HuH-7 (cell line): ENCODE measurements around the gene SND1.

Source experiments
- DNase-seq: peaks from one replicate; pipeline ENCODE4 v3.0.0; 2011; ENCODE audit warnings: low spot score

The SND1 gene

DNA sequence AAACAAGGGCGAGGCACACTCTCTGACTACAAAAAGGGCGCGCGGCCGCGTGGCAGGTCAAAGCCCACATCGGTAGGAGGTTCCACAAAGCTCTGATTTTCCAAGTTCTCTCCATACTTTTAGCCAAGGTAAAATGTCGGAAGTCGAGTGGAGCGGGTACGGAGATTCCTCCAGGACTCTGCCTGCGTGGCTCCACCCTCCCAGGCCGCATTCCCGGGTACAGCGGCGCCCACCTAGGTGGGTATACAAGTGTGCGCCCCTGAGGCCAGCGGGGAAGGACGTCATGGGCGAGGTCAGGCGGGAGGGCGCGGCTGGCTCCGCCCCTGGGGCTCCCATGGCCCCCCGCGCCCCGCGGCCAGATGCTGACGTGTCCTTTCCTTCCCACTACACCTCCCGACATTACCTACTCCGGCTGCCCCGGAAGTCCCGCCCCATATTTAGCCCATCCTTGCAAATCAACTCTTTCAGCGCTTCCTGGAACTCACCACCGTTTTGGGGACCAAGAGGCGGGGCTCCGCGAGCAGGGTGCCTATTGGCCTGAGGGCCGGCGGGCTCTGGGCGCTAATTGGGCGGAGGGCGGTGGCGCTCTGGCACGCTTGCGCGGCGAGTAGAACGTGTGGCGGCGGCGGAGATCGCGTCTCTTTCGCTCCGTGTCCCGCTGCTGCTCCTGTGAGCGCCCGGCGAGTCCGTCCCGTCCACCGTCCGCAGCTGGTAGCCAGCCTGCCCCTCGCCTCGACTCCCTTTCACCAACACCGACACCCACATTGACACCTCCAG, at the start of gene SND1:
SND1 (plus strand) TSS at position 639 of the 777 bp plus-strand sequence. CDS start 180 bp downstream, outside the sequence.
- peak; percentile 95 for DNase-seq

DNA sequence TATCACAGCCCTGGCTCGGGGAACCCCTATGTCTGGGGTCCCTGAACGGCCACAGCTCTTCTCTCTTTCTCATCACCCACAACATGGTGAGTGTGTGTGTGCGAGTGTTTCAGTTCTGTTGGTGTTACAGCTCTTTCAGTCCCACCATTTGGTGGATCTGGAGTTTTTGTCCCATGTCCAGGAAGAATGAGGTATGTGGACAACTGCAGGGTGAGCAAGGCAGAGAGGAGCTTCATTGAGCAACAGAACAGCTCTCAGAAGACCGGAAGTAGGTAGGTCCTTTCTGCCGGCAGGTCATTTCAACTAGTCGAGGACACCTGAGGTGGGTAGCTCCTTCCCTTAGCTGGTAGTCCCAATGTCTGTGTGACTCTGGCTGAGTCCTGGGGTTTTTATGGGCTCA, 43.5 kb upstream of the SND1 start:
- DNase-seq = no peak

DNA sequence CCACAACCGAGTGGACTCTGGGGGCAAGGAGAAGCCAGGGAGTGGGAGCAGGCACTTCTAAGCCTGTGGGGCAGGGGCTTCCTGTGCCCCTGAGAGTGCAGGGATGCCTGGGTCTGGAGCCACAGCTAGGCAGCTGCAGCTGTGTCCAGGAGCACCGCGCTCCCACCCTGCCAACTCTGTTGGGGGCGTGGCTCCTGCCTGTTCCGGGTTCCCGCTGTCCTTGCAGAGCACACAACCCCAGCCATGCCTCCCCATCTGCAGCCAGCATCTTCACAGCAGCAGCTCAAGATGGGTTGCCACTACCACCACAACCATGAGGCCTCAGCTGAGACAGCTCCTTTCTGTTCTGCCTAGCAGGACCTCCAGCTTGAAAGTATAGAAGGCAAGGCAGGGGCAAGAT, 42.7 kb upstream of the SND1 start:
- DNase-seq = no peak

DNA sequence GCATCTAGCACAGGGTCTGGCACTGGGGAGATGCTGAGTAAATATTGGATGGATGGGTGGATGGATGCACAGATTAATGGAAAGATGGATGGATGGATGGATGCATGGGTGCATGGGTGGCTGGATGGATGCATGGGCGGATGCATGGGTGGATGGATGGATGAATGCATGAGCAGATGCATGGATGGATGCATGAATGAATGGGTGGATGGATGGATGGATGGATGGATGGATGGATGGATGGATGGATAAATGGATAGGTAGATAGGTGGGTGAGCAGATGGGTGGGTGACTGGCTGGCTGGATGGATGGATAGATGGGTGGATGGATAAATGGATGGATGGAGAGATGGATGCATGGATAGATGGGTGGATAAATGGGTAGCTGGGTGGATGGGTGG, 39.7 kb upstream of the SND1 start:
- DNase-seq = no peak

DNA sequence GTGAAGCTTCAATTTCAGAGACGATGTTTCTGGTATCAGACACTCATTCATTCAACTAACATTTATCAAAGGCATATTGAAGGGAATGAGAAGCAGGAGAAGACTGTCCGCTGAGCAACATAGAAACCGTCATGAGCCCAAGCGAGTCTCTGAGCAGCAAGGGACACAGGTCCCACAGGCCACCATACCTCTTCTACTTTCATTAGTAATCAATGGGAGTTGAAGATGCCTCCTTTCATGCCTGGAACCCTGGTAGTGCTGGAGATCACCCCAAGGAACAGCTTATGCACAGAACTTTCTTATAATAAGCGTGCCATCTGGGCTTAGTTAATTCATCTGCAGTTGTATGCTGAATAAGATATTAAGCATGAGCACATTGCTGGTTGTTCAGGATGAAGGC, 35.3 kb upstream of the SND1 start:
- no peak for DNase-seq

DNA sequence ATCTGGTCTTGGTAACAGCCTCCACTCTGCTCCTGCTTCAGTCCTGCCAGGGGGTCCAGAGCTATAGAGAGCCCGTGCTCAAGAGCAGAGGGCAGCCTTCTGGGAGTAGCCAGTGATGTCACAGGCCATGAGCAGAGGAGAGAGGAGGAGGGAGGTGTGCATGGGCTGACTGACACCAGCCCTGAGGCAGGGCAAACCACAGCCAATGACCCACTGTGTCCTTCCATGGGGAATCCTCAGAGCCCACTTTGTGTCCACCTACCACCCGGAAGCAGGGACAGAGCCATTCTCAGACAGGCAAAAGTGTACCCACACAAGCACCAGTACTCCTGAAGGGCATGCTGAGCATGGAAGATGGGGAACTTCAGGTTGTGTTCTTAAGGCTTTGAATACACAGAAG, 34.0 kb upstream of the SND1 start, which contains the start of gene PAX4:
PAX4 (minus strand) TSS at position 101 of the 400 bp plus-strand sequence. CDS start 2,214 bp downstream, outside the sequence.
- DNase-seq = no peak

DNA sequence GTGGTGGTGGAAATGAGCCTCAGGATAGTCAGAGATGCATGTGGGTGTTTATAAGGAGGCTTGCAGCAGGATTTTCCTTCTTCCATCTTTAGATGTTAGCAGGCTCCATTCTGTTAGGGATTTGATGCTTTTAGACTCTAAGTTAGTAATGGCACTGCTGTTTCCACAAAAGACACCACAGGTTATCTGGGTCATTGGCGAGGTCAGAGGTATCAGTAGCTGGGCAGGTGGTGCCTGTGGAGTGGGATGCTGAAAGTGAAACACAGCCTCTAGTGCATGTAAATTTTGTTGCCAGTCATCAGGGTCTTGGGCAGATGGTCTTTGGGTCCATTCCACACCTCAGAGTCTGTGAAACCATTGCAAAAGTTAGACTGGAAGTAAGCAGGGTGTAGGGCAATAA, 33.2 kb upstream of the SND1 start:
- no peak for DNase-seq

DNA sequence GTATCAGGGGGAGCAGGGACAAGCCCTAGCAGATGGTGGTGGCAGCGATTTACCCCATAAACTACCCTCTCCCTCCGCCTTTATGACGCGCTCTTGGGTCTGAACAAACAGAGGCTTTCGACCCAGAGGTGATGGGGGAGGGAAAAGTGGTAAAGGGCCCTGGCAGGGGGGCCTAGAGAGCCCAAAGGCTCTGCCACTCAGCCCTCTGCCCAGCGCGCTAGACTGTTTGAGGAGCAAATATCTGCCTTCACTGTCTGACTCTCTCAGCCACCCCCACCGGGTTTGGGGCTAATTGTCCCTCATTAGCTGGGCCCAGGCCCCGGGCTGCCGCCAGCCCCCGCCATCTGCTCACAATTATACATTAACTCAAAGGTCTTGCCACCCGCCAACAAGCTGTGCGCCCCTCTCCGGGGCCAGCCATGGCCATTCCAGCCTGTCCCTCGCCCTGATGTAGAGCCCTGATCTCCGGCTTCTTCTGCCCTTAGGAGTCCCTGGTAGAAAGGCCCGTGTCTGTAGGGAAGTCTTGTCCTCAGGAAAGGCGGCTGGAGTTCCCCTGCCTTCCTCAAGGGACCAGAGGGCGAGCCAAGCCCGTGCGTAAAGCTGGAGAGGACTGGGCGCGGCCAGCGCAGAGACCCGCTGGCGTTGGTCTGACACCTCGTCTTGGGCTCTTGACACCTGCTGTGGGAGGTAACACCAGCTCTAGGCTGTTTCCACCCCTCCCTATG, 32.2 kb upstream of the SND1 start:
- DNase-seq = no peak

DNA sequence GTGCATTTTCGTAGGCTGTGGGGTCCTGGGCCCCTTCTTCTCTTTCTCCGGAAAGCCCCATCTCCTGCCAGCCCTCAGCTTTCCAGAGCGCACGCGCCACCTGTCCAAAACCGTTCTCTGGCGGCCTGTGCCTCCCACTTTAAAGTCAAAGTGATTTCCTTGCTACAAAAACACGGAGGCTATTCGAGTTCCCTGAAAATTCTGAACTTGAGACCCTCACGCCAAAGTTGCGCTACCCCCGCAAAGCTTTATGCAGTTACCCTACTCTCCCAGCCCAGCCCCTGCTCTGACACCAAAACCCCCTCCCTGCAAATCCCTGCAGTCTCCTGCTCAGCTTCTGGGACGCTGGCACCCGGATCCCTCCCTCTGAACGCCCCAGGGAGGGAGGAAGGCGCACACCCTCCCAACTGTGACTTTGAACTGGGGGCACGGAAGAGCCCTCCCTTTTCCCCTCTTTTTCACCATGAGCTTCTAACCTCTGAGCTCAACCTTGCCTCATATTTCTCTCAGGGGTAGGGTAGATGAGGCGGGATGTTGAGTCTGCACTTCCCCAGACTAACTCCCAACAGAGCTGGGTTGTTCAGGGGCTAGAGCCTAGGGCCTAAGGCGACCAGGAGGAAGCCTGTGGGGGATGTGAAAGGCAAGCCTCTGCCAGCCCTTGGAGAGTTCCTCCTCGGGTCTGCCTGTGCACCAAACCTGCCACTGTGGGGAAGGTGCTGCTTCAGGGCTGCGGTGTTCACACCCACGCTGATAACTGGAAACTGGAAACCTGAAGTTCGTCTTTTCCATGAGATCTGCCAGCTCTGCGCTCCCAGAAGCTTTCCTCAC, 31.4 kb upstream of the SND1 start:
- DNase-seq = no peak

DNA sequence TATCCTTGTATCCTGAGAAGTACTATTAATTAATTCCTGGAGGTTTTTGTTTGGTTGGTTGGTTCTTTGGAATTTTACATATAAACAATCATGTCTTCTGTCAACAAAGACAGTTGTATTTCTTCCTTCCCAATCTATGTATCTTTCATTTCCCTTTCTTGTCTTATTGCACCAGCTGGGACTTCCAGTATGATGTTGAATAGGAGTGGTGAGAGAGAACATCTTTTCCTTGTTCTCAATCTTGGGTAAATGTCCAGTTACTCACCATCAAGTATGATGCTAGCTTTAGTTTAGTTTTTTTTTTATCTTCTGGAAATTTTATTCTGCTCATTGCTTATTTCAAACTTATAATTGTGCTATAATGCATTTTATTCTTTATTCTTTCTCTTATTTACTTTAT, 26.7 kb upstream of the SND1 start:
- no peak for DNase-seq

DNA sequence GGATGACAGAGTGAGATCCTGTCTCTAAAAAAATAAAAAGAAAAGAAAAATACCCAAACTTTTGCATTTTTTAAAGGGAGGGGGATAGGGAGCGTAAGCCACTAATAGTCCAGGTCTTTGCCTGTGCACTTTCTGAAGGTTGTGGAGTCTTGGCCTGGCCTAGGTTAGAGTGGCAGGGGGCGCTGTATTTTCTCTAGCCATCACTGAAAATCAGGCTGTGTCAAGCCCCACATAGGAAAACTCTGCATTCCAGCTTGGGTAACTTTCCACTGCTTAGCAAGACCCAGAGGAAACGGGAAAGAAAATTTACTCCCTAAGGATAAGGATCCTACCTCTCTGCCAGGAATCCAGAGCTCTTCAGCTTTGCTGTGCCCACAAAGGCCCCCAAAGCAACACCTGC, 23.5 kb upstream of the SND1 start:
- DNase-seq = peak; percentile 38

DNA sequence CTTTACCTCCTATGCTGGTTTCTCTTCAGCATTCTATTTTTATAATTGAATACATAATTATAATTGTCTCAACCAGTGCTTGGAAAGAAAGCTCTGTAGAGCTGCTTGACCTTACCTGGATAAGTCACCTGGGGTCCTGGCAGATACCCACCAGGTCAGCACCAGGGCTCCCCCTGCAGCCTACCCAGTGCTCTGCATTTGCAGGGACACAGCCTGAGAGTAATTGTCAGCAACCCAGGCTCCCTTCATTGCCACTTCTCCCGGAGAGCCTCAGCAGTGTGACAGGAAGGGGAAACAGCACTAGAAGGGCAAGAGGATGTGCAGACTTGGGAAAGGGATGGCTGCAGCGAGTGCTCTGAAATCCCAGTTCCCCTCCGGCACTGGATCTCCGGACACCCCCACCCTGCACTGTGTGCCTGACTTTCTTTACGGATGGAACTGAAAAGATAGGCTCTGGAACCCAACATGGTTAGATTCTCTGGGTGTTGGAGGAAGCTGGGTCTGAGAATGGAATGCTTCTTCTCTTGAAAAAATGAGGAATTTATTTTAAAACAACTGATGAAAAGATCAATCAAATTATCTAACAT, 22.6 kb upstream of the SND1 start:
- peak; percentile 74 for DNase-seq

DNA sequence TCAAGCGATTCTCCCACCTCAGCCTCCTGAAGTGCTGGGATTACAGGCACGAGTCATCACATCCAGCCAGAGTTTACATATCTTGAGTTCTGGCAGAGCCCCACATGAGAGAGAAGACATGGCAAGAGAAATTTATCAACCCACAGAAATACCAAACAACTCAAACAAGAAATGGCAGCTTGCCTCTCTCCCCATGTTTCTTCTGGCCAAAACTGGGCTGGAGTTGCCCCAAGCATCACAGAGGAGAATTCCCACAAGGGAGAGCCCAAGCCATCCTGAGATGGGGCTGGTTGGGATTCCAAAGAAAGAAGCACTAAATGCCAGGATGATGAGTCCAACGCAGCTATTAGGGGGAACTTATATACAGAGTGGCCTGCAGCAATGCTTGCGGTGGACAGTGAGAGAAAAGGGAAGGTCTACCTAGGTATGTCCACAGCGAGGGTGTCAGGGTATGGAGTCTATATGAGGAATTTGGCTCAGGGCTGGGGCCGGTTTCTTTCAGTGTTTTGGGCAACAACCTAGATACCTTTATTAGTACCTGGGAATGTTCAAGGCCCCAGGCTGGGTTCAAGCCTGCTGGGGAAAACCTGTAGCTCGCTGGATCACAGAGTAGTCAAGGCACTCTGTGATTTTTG, 19.6 kb upstream of the SND1 start:
- no peak for DNase-seq

DNA sequence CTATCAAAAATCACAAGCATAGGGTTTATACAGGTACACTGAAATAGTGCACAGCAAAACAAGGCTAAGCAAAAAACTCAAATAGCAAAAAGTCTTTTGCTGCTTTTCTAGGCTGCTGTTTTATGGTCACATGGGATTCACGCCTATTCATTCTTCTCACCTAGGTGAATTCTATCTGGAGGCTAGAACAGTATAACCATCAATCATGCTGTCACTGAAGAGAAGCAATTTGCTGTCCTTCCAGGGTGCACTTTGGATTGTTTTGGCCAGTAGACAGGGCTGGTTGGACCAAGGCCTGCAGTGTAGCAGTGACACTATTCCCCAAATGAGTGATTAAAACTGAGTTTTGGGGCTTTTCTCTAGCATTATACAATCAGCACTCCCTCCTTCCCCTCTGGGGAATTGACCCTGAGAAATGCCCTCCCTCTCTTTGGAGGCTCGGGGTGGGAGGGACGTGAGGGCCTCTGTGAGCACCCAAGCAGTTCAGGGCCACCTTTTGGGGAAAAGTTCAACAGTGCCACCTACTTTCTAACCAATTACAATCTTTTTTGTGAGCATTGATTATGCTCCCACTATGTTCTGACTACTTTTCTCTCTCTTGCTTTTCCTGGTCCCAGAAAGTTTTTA, 16.2 kb upstream of the SND1 start:
- DNase-seq = no peak

DNA sequence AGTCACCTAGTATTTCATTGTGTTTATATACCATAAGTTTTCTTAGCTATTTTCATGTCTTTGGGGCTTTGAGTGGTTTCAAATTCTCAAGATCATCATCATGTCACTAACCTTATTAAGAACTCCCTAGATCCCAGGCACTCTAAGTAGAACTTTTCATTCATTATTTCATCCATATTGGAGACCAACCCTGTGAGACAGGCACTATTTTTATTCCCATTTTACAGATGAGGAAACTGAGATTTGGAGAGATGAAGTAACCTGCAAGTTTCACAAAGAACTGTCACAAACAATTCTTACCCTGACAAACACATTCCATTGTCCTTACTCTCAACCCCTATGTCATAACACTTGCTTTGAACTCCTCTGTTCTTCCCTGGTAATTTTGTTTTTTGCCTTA, 13.8 kb upstream of the SND1 start:
- DNase-seq = no peak

DNA sequence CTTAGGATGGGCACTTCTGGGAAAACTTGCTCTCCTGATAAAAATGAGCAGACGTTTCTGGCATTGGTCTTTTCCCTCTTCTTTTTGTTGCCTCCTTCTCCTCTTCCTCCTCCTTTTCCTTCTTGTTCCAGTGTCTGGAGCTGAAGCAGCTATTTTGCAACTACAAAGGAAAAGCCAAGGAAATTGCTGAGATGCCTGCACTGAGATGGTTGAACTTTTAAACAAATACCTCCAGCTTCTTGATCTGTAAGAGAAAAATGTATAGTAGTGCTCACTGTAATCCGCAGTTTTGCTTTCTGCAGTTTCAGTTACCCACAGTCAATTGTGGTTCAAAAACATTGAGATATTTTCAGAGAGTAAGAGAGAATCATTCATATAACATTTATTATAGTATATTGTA, 7.5 kb upstream of the SND1 start:
- DNase-seq = no peak

DNA sequence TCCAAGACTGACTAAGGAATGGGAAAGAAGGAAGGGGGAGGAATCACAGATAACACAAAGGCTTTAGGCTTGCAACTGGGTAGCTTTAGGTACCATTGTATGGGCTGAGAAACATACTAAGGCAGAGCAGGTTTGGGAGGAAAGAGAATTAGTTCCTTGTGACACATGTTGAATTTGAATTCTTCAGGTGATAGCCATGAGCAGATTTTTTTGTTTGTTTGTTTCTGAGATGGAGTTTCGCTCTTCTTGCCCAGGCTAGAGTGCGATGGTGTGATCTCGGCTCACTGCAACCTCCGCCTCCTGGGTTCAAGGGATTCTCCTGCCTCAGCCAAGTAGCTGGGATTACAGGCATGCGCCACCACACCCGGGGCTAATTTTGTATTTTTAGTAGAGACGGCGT, 4.4 kb upstream of the SND1 start:
- DNase-seq = no peak

DNA sequence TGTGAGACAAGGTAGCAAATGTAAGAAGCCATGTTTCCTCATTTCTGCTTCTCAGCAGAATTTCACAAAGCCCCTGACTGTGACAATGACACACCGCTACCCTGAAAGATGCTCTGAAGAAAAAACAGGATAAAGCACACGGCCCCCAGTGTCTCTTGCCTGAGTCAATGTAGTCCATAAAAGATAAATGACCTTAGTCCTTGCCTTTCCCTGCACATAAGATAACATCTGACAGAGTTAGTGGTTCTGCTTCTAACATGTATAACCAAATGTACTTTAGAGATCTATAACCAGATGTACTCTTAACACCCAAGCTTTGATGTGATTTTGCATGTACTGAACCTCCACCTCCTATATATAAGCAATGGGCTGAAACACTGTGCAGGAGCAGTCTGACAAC, 3.0 kb upstream of the SND1 start:
- DNase-seq = no peak

DNA sequence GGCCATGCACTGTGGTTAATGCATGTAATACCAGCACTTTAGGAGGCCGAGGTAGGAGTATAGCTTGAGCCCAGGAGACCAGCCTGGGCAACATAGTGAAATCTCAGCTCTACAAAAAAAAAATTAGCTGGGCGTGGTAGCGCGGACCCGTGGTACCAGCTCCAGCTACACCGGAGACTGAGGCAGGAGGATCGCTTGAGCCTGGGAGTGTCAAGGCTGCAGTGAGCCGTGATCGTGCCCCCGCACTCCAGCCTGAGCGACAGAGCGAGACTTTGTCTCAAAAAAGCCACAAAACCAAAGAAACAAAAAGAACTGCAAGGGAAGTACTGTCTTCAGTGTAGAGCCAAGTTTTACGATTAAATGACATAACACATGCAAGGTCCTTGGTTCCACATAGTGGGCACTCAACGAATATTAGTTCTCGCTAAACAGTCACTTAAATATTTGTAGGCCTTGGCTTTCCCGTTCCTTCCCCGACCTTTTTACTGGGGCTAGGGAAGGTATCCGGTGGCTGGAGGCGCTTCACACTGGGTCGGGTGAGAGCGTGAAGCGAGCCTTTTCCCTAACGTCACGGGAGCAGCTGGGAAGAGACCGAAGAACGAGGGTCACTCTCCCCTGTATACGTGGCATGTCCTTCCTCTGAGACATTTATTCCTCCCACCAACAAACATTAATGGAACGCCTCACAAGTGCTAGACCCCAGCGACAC, 993 bp upstream of the SND1 start:
- DNase-seq = peak; percentile 56

DNA sequence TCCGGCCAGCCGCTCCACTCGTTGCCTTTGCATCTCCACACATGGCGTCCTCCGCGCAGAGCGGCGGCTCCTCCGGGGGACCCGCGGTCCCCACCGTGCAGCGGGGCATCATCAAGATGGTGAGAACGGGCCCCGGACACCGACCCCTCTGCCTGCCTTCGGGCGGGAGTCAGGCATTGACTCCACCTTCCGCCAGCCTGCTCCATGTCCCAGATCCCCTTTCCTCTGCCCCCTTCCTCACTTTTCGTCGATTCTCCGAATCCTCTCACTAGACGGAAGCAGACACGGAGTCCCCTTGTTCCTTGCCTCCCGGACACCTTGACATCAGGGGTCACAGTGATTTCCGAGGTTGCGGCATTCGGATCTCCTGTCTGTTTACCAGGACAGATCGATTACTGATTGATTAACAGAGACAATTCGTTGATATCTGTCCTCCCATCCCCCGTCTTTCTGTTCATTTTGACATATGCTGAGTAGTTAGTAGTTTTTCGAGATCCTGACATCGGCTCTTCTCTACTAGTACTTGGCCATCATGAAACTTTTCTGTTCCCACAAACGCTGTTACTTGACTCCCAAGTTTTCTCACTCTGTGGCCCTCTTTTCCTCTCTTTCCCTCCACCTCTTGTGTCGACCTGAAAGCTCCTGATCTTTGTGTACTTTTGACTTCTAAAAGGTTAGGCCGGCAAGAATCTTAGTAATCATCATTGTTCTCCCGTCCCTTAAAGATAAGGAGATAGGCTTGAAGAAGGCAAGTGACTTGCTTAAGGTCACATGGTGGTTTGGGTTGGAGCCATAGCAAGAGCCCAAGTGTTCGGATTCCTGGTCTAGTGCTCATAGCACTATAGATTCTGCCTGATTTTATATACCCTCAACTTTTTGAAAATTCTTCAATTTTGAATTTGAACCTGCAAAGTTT, 597 bp downstream of the SND1 start:
- no peak for DNase-seq
